Epithelial cell of esophagus (primary cell): ENCODE data around the gene CCDC102A.

ENCODE experiments used
- DNase-seq: peaks from one replicate; pipeline ENCODE4 v3.0.0; 2010; ENCODE audit warnings: low read depth
- H3K4me3 ChIP-seq: 2 replicates; pipeline ENCODE4 v1.5.1; 2011; ENCODE audit warnings: mild to moderate bottlenecking, low read length, control low read depth
- TF ChIP-seq, protein P1 (sequence below): IDR thresholded peaks from 2 replicates; pipeline ENCODE4 v1.5.1; 2011; ENCODE audit warnings: low read depth, mild to moderate bottlenecking, low read length, control low read depth, inconsistent platforms; ENCODE audit not compliant: insufficient read depth; ENCODE audit errors: missing control alignments

The CCDC102A gene

DNA sequence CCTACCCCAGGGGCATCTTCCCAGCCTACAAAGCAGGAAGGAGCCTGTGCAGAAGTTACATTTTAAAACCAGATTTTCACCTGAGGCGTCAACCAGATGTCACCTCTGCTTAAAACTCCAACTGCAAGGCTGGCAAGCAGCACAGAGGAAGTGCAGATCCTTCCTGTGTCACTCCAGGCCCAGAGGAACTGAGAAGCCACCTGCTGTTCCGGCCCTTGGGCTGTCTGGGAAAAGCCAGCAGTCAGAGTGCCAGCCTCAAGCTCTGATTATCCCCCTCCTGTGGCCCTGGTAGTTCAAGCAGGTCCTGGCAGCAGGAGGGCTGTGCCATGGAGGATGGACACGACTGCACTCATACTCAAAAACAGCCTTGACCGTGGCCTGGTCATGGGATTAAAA lies 63.7 kb downstream of the CCDC102A start:
- DNase-seq: no peak
- no peak overlapping the region for H3K4me3 ChIP-seq
- TF ChIP-seq, protein P1, sequence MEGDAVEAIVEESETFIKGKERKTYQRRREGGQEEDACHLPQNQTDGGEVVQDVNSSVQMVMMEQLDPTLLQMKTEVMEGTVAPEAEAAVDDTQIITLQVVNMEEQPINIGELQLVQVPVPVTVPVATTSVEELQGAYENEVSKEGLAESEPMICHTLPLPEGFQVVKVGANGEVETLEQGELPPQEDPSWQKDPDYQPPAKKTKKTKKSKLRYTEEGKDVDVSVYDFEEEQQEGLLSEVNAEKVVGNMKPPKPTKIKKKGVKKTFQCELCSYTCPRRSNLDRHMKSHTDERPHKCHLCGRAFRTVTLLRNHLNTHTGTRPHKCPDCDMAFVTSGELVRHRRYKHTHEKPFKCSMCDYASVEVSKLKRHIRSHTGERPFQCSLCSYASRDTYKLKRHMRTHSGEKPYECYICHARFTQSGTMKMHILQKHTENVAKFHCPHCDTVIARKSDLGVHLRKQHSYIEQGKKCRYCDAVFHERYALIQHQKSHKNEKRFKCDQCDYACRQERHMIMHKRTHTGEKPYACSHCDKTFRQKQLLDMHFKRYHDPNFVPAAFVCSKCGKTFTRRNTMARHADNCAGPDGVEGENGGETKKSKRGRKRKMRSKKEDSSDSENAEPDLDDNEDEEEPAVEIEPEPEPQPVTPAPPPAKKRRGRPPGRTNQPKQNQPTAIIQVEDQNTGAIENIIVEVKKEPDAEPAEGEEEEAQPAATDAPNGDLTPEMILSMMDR: no peak

DNA sequence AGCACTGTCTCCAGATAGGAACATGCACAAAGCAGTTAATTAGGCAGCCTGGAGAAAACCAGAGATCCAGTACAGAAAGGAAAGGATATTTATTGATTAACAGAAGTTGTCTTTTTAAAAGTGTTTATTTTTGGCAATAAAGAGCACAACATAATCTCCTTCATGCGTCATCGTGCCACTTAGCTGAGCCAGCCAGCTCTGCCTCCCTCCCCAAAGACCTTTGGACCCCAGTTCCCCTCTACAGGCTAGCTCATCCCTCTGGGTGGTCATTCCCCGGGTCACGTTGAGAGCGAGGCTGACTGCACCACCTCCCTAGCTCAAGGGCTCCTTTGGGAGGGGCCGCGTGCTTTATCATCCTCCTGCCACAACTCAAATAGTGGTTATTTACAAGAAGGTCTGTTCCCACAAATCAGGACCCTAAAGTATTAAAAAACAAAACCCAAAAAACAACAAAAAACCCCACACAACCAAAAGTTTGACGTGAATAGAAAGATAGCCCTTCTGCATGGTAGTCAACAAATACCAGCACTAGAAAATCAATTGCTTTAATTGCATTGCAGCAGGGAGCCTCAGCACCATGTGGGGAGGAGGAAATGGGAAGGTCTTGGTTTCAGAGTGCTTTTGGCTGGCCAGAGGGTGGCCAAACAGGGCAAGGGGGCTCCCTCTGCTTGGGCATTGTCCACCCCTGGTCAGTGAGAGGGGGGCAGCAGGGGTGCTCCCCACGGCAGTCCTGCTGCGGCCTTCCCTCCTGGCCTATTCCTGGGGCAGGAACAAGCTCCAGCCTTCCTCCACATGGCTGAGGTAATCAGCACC lies 64.3 kb downstream of the CCDC102A start:
- TF ChIP-seq, protein P1: no peak
- DNase-seq: no peak
- no peak overlapping the region for H3K4me3 ChIP-seq

DNA sequence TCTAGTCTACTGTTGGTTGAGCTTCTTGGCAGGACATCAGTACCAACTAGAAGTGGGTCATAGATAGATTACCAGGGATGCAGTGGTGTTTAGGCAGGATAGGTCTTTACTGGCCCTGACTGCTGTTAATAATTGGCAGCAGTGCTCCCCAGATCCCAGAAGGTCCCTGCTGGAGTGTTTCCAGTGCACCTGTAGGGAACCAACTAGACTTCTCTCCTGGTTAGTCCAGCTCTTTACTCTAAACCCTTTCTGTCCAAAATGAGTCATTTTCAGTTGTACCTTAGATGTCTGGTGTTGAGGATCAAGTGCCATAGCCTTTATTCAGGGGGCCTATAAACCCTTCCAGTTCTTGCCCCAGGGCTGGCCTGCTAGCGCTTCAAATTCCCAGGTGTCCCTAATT lies 65.2 kb downstream of the CCDC102A start:
- TF ChIP-seq, protein P1: no peak
- H3K4me3 ChIP-seq: no peak overlapping the region
- no peak for DNase-seq

DNA sequence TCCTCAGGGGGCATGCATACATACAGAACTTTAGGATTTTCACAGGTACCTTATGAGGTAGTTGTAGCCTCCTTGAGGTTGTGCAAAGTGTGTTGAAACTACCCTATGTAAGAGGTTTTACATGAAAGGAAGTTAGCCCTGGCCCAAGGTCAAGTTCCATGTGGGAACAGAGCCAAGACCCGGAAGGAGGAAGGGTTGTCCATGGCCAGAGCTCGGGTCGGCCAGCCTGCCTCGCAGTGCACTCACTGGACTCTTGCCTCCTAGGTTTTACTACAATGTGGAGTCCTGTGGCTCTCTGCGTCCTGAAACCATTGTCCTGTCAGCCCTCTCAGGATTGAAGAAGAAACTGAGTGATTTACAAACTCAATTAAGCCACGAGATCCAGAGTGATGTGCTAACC lies 65.7 kb downstream of the CCDC102A start:
- no peak for DNase-seq

DNA sequence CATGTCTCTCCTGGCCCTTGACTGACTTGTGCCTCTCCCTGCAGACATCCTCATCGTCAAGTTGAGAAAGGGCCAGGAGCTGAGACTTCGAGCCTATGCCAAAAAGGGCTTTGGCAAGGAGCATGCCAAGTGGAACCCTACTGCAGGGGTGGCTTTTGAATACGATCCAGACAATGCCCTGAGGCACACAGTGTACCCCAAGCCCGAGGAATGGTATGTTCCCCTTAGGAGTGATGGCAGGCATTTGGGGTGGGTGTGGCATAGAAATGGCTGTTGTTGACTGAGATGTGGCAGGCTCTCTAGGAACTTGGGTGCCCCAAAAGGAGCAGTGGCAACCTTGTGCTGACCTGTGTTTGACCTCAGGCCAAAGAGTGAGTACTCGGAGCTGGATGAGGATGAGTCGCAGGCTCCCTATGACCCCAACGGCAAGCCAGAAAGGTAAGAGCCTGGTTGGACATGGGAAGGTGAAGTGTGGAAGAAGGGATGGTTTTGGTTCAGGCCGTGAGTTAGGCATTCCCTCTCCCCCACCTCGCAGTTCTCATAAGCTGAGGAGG lies 66.4 kb downstream of the CCDC102A start:
- TF ChIP-seq, protein P1: no peak
- H3K4me3 ChIP-seq: no peak overlapping the region
- no peak for DNase-seq

More for the DNA sequence above, 65.7 kb downstream of the CCDC102A start:
- TF ChIP-seq, protein P1: no peak
- H3K4me3 ChIP-seq: no peak overlapping the region

DNA sequence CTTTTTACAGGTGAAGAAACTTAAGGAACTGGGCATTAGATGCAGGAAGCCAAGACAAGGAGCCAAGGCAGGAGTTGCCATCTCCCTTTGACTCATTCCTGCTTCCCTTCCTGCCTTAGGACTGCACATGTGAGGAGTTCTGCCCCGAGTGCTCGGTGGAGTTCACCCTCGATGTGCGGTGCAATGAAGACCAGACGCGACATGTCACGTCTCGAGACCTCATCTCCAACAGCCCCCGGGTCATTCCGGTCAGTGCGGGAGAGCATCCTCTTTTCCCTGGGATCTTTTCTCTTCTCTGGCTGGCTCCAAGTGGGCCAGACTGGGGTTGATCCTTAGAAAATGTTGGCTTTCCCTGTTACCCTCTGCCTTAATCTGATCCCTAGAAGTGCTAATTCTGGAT lies 67.3 kb downstream of the CCDC102A start:
- DNase-seq: no peak
- no peak overlapping the region for H3K4me3 ChIP-seq
- TF ChIP-seq, protein P1: no peak
